Activated CD4-positive, alpha-beta memory T cell treated with anti-CD3 and anti-CD28 coated beads, Interleukin-2, amount 10 ng/mL, durations not matched to agents 7 days and 5 days (primary cell): ENCODE results near the gene ANKRD13A. TPM values are rescaled to one million over a fixed set of nuclear protein-coding genes. Genes with fewer than 3 reads are reported as not detected.
"Not testable (repeated sequence)": the region's sequence is repeated elsewhere in the genome, so short reads cannot be mapped to it uniquely, and the experiment has no call there.

ENCODE experiments used
- CTCF ChIA-PET: fragments of 350-600 bp; sonication (Branson Sonifier 250); formaldehyde crosslinking; loops from one replicate; lab custom pipeline; 2021; ENCODE audit warnings: antibody characterized with exemption, inconsistent platforms; lab: Charles Lee
- POLR2A ChIA-PET: fragments of 350-600 bp; sonication (Branson Sonifier 250); formaldehyde crosslinking; loops from one replicate; lab custom pipeline; 2021; ENCODE audit warnings: antibody characterized with exemption; lab: Charles Lee
- DNase-seq: peaks from one replicate; pipeline ENCODE4 v3.0.0-alpha.2; 2020
- H3K27ac Mint-ChIP-seq: one replicate; pipeline ENCODE4 v1.8.0; 2021; ENCODE audit warnings: mild to moderate bottlenecking, mixed read lengths
- H3K27me3 Mint-ChIP-seq: one replicate; pipeline ENCODE4 v1.8.0; 2021; ENCODE audit warnings: mixed read lengths
- H3K36me3 Mint-ChIP-seq: one replicate; pipeline ENCODE4 v1.8.0; 2021; ENCODE audit warnings: low read depth, mixed read lengths
- H3K4me1 Mint-ChIP-seq: one replicate; pipeline ENCODE4 v1.8.0; 2021; ENCODE audit warnings: mixed read lengths
- H3K4me3 Mint-ChIP-seq: one replicate; pipeline ENCODE4 v1.8.0; 2021; ENCODE audit warnings: mild to moderate bottlenecking, mixed read lengths
- H3K9me3 Mint-ChIP-seq: one replicate; pipeline ENCODE4 v1.8.0; 2021; ENCODE audit warnings: mixed read lengths
- total RNA-seq, 2 experiments: library from RNA; stranded (reverse); gene quantifications; one replicate each; pipeline ENCODE4 v1.2.3, GENCODE V29; 2021

The ANKRD13A gene
- total RNA-seq, 2 experiments from 2014 or later: 84.3 to 85.2 TPM

- Mint-ChIP-seq H3K4me3 (no peak overlapping the region), H3K36me3 (peaks cover 18% of the 10 kb centered on the region), H3K27ac (no peak overlapping the region), H3K9me3 (no peaks in the 10 kb centered on the region), H3K4me1 (peaks cover 42% of the 10 kb centered on the region), H3K27me3 (no peaks in the 10 kb centered on the region)
- no peak for DNase-seq
- ChIA-PET CTCF (no interaction called here), POLR2A (interaction anchor here (1.2 to 2.1 kb wide), 2 partner anchors 14 to 28 kb away, joined by 3 to 6 read pairs; no protein-coding TSS in a partner anchor)
These were observed 60.4 kb downstream of the ANKRD13A start for GRCh38 chr12:110059651-110060000.

- H3K9me3 Mint-ChIP-seq: no peaks in the 10 kb centered on the region
- DNase-seq: no peak
- ChIA-PET CTCF (no interaction called here), POLR2A (no interaction called here)
- H3K27me3 Mint-ChIP-seq: no peaks in the 10 kb centered on the region
- peaks cover 27% of the 10 kb centered on the region for H3K4me1 Mint-ChIP-seq
- H3K27ac Mint-ChIP-seq: no peak overlapping the region
- peaks cover 17% of the 10 kb centered on the region for H3K36me3 Mint-ChIP-seq
- no peak overlapping the region for H3K4me3 Mint-ChIP-seq
These were observed 63.0 kb downstream of the ANKRD13A start for GRCh38 chr12:110062241-110062640.

GRCh38 chr12:110065540-110065939 is 66.3 kb downstream of the ANKRD13A start:
- ChIA-PET CTCF (no interaction called here), POLR2A (no interaction called here)
- H3K9me3 Mint-ChIP-seq: no peaks in the 10 kb centered on the region
- H3K36me3 Mint-ChIP-seq: peaks cover 19% of the 10 kb centered on the region
- no peak for DNase-seq
- H3K4me1 Mint-ChIP-seq: peaks cover 20% of the 10 kb centered on the region
- no peak overlapping the region for H3K27ac Mint-ChIP-seq
- H3K27me3 Mint-ChIP-seq: no peaks in the 10 kb centered on the region
- no peak overlapping the region for H3K4me3 Mint-ChIP-seq

- Mint-ChIP-seq H3K4me1 (peaks cover 29% of the 10 kb centered on the region), H3K27ac (no peak overlapping the region), H3K36me3 (peaks cover 32% of the 10 kb centered on the region), H3K27me3 (no peaks in the 10 kb centered on the region), H3K4me3 (no peak overlapping the region), H3K9me3 (no peaks in the 10 kb centered on the region)
- ChIA-PET POLR2A (interaction anchor here (0.6 kb wide), 1 partner anchor 518 kb away, joined by 3 read pairs; no protein-coding TSS in a partner anchor), CTCF (interaction anchor here (0.5 to 0.6 kb wide), 3 partner anchors 8 to 364 kb away, joined by 3 to 4 read pairs (median 3); no protein-coding TSS in a partner anchor)
- DNase-seq: no peak
These were observed 68.3 kb downstream of the ANKRD13A start for GRCh38 chr12:110067531-110067930.

GRCh38 chr12:110068115-110068514 is 68.9 kb downstream of the ANKRD13A start:
- not testable (repeated sequence) for DNase-seq, H3K4me3 Mint-ChIP-seq, H3K27ac Mint-ChIP-seq, H3K27me3 Mint-ChIP-seq, H3K9me3 Mint-ChIP-seq
- peaks cover 34% of the 10 kb centered on the region for H3K4me1 Mint-ChIP-seq
- peaks cover 35% of the 10 kb centered on the region for H3K36me3 Mint-ChIP-seq
- ChIA-PET POLR2A (interaction anchor here (0.6 kb wide), 1 partner anchor 518 kb away, joined by 3 read pairs; no protein-coding TSS in a partner anchor), CTCF (interaction anchor here (0.6 kb wide), 2 partner anchors 12 to 363 kb away, joined by 3 read pairs; no protein-coding TSS in a partner anchor)

- DNase-seq: no peak
- Mint-ChIP-seq H3K36me3 (peaks cover 38% of the 10 kb centered on the region), H3K27me3 (no peaks in the 10 kb centered on the region), H3K4me1 (peaks cover 40% of the 10 kb centered on the region), H3K27ac (no peak overlapping the region), H3K4me3 (no peak overlapping the region), H3K9me3 (no peaks in the 10 kb centered on the region)
- CTCF ChIA-PET: no interaction called here
- POLR2A ChIA-PET: no interaction called here
These were observed 69.4 kb downstream of the ANKRD13A start for GRCh38 chr12:110068654-110069053.

- CTCF ChIA-PET: interaction anchor here (1.5 kb wide), 1 partner anchor 8 kb away, joined by 4 read pairs; no protein-coding TSS in a partner anchor
- Mint-ChIP-seq H3K27ac (no peak overlapping the region), H3K27me3 (no peaks in the 10 kb centered on the region), H3K4me1 (peaks cover 45% of the 10 kb centered on the region), H3K36me3 (peaks cover 31% of the 10 kb centered on the region), H3K4me3 (peak overlapping the region; percentile 86), H3K9me3 (no peaks in the 10 kb centered on the region)
- POLR2A ChIA-PET: interaction anchor here (1.0 to 1.4 kb wide), 3 partner anchors 8 to 209 kb away, joined by 3 to 4 read pairs (median 3); no protein-coding TSS in a partner anchor
- no peak for DNase-seq
These were observed 72.3 kb downstream of the ANKRD13A start for GRCh38 chr12:110071504-110071903.

GRCh38 chr12:110071967-110072366 is 72.7 kb downstream of the ANKRD13A start:
- Mint-ChIP-seq H3K27ac (peak overlapping the region; percentile 11), H3K4me1 (peaks cover 47% of the 10 kb centered on the region), H3K9me3 (no peaks in the 10 kb centered on the region), H3K36me3 (peaks cover 31% of the 10 kb centered on the region), H3K4me3 (peak overlapping the region; percentile 86), H3K27me3 (no peaks in the 10 kb centered on the region)
- no peak for DNase-seq
- CTCF ChIA-PET: no interaction called here
- POLR2A ChIA-PET: interaction anchor here (1.4 kb wide), 2 partner anchors 16 to 208 kb away, joined by 3 read pairs; no protein-coding TSS in a partner anchor

GRCh38 chr12:110072636-110073035 is 73.4 kb downstream of the ANKRD13A start:
- Mint-ChIP-seq H3K4me3 (peak overlapping the region; percentile 86), H3K36me3 (peaks cover 27% of the 10 kb centered on the region), H3K4me1 (peaks cover 51% of the 10 kb centered on the region), H3K27ac (peak overlapping the region; percentile 85)
- not testable (repeated sequence) for H3K27me3 Mint-ChIP-seq, H3K9me3 Mint-ChIP-seq, DNase-seq
- ChIA-PET CTCF (interaction anchor here (0.5 to 1.1 kb wide), 3 partner anchors 17 to 69 kb away, joined by 3 to 5 read pairs (median 3); no protein-coding TSS in a partner anchor), POLR2A (interaction anchor here (1.1 to 1.8 kb wide), 3 partner anchors 8 to 359 kb away, joined by 3 to 9 read pairs (median 3); no protein-coding TSS in a partner anchor)

- ChIA-PET POLR2A (interaction anchor here (0.6 to 2.4 kb wide), 15 partner anchors 9 to 358 kb away, joined by 3 to 10 read pairs (median 3); partner anchors contain the start of genes ATP2A2, C12orf76 and GIT2), CTCF (interaction anchor here (0.5 to 1.9 kb wide), 5 partner anchors 17 to 69 kb away, joined by 3 to 8 read pairs (median 5); no protein-coding TSS in a partner anchor)
- Mint-ChIP-seq H3K27me3 (no peaks in the 10 kb centered on the region), H3K4me1 (peaks cover 55% of the 10 kb centered on the region), H3K9me3 (no peaks in the 10 kb centered on the region), H3K36me3 (peaks cover 26% of the 10 kb centered on the region), H3K4me3 (peak overlapping the region; percentile 86), H3K27ac (peak overlapping the region; percentile 85)
- DNase-seq: peak; percentile 55
These were observed 74.0 kb downstream of the ANKRD13A start for GRCh38 chr12:110073049-110073831.

- no peaks in the 10 kb centered on the region for H3K27me3 Mint-ChIP-seq
- H3K9me3 Mint-ChIP-seq: peaks cover 2% of the 10 kb centered on the region
- H3K27ac Mint-ChIP-seq: peak overlapping the region; percentile 85
- H3K4me3 Mint-ChIP-seq: no peak overlapping the region
- peaks cover 20% of the 10 kb centered on the region for H3K36me3 Mint-ChIP-seq
- POLR2A ChIA-PET: interaction anchor here (0.6 to 2.4 kb wide), 13 partner anchors 8 to 357 kb away, joined by 3 to 10 read pairs (median 5); partner anchors contain the start of genes ATP2A2, C12orf76 and GIT2
- CTCF ChIA-PET: interaction anchor here (1.0 to 1.9 kb wide), 3 partner anchors 18 to 32 kb away, joined by 3 to 8 read pairs (median 6); no protein-coding TSS in a partner anchor
- no peak for DNase-seq
- peaks cover 58% of the 10 kb centered on the region for H3K4me1 Mint-ChIP-seq
These were observed 74.9 kb downstream of the ANKRD13A start for GRCh38 chr12:110074089-110074488.

GRCh38 chr12:110075880-110076279 is 76.7 kb downstream of the ANKRD13A start:
- H3K4me1 Mint-ChIP-seq: peaks cover 71% of the 10 kb centered on the region
- no peak overlapping the region for H3K4me3 Mint-ChIP-seq
- no peak for DNase-seq
- H3K36me3 Mint-ChIP-seq: peaks cover 21% of the 10 kb centered on the region
- ChIA-PET CTCF (interaction anchor here (0.7 kb wide), 2 partner anchors 9 to 220 kb away, joined by 3 to 4 read pairs; no protein-coding TSS in a partner anchor), POLR2A (interaction anchor here (0.6 to 0.9 kb wide), 2 partner anchors 29 to 83 kb away, joined by 3 read pairs; no protein-coding TSS in a partner anchor)
- no peaks in the 10 kb centered on the region for H3K27me3 Mint-ChIP-seq
- H3K27ac Mint-ChIP-seq: no peak overlapping the region
- H3K9me3 Mint-ChIP-seq: peaks cover 2% of the 10 kb centered on the region
